HG03064 (cell line): Measurements from ENCODE around the gene ZNF76.
"Not testable (repeated sequence)": the region's sequence is repeated elsewhere in the genome, so short reads cannot be mapped to it uniquely, and the experiment has no call there.

ENCODE experiments used
- ATAC-seq: cut with Tn5 transposase; IDR thresholded peaks from one replicate; pipeline ENCODE4 v1.9.1; 2021; ENCODE audit warnings: low read depth; ENCODE audit not compliant: unreplicated experiment

The ZNF76 gene

DNA sequence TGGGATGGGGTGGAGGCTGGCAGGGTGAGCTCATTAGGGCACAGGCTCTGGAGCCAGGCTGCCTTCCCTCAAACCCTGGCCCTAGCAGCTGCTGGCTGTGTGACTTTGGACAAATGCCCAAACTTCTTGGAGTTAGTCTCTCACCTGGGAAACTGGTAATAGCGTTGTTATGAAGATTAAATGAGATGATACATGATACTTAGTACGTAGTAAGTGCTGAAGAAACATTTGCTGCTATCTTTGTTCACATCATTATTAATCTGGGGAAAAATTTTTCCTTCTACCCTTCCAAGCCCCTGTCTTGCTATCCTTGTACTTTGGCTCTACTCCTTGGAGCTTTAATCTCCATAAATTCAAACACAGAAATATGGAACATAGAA lies 60.5 kb downstream of the ZNF76 start:
- ATAC-seq: no peak

DNA sequence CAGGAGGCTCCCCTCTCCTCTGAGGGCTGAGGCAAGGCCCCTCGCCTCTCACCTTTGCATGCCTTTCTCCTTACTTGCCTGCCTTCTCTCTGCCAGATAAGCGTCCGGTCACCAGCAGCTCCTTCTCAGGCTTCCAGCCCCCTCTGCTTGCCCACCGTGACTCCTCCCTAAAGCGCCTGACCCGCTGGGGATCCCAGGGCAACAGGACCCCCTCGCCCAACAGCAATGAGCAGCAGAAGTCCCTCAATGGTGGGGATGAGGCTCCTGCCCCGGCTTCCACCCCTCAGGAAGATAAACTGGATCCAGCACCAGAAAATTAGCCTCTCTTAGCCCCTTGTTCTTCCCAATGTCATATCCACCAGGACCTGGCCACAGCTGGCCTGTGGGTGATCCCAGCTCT lies 61.6 kb downstream of the ZNF76 start:
- ATAC-seq: no peak

- ATAC-seq: no peak
Observed at GRCh38 chr6:35327349-35328027, 68.0 kb downstream of the ZNF76 start.

DNA sequence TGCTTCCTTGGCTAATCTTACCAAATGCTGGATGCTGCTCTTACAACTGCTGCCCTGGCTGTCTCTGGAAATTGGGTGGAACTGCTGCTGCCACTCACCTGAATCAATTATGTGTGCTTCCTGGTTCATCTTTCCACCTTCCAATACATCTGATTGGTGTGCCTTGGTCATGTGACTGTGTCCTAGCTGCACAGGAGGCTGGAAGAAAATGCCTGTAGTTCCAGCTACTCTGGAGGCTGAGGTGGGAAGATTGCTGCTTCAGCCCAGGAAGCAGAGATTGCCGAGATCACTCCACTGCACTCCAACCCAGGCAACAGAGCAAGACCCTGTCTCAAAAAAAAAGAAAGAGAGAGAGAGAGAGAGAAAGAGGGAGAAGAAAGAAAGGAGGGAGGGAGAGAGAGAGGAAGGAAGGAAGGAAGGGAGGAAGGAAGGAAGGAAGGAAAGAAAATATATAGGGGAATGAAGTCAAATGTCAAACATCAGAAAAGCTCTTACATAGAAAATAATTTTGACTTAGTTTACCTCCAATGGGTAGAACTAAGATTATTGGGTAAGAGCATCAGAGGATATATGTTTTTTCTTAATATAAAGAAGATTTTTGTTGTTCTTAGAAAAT lies 68.7 kb downstream of the ZNF76 start:
- no peak for ATAC-seq

DNA sequence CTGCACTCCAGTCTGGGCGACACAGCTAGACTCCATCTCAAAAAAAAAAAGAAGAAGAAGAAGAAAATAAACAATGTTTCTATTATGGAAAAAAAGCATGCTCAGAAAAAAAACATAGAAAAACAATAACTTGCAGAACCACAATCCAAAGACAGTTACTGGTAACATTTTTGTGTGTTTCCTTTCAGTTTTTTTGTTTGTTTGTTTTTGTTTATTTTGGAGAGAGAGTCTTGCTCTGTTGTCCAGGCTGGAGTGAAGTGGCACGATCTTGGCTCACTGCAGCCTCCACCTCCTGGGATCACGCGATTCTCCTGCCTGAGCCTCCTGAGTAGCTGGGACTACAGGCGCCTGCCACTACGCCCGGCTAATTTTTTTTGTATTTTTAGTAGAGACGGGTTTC lies 69.4 kb downstream of the ZNF76 start:
- ATAC-seq: not testable (repeated sequence)

DNA sequence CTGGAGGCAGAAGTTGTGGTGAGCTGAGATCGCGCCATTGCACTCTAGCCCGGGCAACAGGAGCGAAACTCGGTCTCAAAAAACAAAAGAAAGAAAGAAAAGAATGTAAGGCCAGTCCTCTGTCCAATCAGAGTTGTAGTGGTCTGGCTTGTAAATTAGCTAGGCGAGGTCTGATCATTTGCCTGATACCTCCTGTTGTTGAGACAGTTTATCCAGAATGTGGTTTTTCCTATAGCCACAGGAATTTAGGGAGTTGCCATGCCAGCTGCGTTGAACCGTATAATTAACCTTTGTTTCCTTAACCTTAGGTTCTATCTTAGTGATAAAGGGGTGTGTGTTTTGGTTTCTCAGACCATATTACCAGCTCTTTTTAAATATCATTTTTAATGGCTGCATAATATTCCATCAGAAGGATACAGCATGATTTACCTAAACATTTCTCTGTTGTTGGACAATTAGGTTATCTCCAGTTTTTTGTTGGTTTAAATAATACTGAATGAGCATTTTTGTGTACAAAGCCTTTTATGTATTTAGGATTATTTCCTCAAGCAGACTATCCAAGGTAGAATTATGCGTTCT lies 71.1 kb downstream of the ZNF76 start:
- no peak for ATAC-seq

DNA sequence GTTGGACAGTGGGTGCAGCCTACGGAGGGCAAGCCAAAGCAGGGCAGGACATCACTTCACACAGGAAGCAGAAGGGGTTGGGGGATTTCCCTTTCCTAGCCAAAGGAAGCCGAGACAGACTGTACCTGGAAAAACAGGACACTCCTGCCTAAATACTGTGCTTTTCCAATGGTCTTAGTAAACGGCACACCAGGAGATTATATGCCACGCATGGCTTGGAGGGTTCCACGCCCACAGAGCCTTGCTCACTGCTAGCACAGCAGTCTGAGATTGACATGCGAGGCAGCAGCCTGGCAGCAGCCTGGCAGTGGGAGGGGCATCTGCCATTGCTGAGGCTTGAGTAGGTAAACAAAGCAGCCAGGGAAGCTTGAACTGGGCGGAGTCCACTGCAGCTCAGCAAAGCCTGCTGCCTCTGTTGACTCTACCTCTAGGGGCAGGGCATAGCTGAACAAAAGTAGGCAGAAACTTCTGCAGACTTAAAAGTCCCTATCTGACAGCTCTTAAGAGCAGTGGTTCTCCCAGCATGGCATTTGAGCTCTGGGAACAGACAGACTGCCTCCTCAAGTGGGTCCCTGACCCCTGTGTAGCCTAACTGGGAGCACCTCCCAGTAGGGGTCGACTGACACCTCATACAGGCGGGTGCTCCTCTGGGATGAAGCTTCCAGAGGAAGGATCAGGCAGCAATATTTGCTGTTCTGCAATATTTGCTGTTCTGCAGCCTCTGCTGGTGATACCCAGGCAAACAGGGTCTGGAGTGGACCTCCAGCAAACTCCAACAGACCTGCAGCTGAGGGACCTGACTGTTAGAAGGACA lies 72.7 kb downstream of the ZNF76 start:
- not testable (repeated sequence) for ATAC-seq

DNA sequence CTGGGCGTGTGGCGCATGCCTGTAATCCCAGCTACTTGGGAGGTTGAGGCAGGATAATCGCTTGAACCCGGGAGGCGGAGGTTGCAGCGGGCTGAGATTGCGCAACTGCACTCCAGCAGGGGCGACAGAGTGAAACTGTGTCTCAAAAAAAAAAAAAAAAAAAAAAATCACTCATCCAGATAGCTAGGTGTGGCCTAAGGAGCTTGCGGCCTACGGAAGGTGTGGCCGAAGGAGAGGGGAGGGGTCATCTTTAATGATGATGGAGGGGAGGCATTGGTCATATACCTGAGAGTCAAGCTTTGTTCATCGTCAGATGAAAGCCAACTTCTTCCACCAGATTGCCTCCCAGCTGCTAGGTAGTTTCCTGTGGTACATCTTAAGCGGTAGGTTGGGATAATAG lies 82.0 kb downstream of the ZNF76 start:
- no peak for ATAC-seq

DNA sequence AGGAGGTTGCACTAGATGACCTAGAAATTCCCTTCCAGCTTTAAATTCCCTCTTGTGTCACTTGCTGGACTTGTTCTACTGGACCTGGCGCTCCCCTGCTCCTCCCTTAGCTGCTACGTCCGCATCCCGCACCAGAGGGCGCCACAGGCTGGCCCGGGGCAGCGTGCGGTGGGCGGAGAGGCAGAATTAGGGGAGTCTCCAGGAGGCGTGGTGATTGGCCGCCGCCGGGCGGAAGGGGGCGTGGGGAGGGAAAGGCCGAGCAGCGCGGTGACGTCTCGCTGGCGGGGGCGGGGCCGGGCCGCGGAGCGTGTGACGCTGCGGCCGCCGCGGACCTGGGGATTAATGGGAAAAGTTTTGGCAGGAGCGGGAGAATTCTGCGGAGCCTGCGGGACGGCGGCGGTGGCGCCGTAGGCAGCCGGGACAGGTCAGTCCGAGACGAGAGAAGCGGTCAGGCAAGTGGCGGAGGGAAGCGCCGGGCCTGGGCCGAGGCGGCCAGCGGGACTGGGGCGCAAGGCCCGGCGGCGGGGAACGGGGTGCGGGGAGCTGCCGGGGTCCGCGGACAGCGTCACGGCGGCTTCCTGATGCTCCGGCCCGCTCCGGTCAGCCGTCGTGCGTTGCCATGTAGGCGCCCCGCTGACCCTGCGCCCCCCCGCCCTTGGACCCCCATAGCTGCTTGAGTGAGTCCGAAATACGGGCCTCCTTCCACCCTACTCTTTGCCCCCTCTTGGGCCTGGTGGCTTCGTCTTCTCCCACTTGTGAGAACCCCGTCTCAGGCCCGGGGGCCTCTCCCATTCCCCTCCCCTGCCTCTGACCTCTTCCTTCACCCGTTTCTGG lies 82.9 kb downstream of the ZNF76 start, which contains the start of gene PPARD:
Gene PPARD (plus strand): TSS at position 301 of the 834 bp plus-strand sequence. CDS start 68,530 bp downstream, outside the sequence.
- peak; percentile 93 for ATAC-seq

GRCh38 chr6:35343092-35343834 lies 83.7 kb downstream of the ZNF76 start:
- ATAC-seq: no peak

DNA sequence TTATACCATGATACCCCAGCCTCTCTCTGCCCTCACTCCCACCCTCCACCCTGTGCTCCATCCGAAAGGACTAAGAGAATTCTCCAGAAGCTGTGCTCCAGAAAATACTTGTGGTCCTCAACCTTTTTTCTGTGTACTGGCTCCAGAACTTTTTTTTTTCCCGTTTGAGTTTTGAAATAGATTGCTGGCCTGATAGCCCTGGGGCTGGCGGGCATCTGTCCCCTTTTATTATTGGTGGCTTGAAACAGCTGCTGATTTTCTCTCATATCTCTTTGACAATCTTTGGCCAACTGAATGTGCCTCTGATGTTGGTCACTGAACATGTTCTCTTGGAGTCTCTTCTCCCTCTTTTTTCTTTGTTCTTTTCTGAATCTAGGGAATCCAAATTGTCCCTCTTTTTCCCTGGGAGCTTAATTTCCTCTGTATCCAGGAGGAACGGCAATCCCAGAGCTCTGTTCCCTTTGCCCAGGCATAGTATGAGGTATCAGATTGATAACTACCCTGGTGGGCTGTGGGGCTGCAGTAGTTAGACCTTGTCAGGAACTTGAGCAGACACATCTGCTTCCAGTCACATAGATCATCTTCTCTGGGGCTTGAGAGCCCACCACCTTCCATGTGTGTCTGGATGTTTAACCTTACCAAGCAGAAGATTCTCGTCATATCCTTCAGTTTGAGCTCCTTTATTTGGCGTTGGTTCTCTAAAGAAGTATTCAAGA lies 84.5 kb downstream of the ZNF76 start:
- no peak for ATAC-seq
